Neural cell (in vitro differentiated cells): ENCODE measurements around the gene PRR12.

ENCODE experiments used
- EZH2 ChIP-seq: fragments of 200-600, 300-800 bp; shearing (Covaris generic), sonication (generic); IDR thresholded peaks from 2 replicates; pipeline ENCODE4 v1.6.1; 2014; ENCODE audit warnings: antibody characterized with exemption, low read length, borderline replicate concordance, mild to moderate bottlenecking; ENCODE audit not compliant: insufficient read depth, poor library complexity, severe bottlenecking
- TF ChIP-seq, protein P1 (sequence below): fragments of 450-650 bp; IDR thresholded peaks from 2 replicates; pipeline ENCODE4 v1.5.1; 2014; ENCODE audit warnings: antibody characterized with exemption, mild to moderate bottlenecking, moderate library complexity; ENCODE audit not compliant: poor library complexity, severe bottlenecking

DNA sequence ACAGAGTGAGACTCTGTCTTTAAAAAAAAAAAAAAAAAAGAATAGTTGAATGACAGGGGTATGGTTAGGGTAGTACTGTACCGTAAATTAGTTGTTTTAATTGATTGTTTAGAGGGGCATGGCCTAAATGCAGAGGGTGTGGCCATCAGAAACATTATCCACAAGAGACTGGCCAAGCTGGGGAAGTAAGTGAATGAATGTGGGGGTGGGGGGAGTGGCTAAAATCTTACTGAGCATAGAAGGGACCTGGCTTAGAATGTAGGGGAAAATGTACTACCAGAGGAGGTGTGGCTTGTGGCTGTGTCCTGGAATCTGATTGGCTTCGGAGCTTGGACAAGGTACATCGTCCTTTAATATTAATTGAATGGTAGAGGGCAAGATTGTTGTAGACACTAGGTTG lies 78.5 kb downstream of the PRR12 start:
- no peak for TF ChIP-seq EZH2
- TF ChIP-seq, protein P1, sequence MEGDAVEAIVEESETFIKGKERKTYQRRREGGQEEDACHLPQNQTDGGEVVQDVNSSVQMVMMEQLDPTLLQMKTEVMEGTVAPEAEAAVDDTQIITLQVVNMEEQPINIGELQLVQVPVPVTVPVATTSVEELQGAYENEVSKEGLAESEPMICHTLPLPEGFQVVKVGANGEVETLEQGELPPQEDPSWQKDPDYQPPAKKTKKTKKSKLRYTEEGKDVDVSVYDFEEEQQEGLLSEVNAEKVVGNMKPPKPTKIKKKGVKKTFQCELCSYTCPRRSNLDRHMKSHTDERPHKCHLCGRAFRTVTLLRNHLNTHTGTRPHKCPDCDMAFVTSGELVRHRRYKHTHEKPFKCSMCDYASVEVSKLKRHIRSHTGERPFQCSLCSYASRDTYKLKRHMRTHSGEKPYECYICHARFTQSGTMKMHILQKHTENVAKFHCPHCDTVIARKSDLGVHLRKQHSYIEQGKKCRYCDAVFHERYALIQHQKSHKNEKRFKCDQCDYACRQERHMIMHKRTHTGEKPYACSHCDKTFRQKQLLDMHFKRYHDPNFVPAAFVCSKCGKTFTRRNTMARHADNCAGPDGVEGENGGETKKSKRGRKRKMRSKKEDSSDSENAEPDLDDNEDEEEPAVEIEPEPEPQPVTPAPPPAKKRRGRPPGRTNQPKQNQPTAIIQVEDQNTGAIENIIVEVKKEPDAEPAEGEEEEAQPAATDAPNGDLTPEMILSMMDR, result no peak
